GM12878 (cell line): ENCODE data around the gene NKG7. TPM values are rescaled to one million over a fixed set of nuclear protein-coding genes. Genes with fewer than 3 reads are reported as not detected.
A peak's percentile ranks its signal among the peaks of the same experiment; 100 is the strongest.

Source experiments
- ATF3 ChIP-seq: IDR thresholded peaks from 2 replicates; pipeline ENCODE4 v1.6.1; 2011; ENCODE audit warnings: low read depth, mild to moderate bottlenecking, low read length, moderate library complexity, borderline replicate concordance; ENCODE audit errors: extremely low read depth
- DPF2 ChIP-seq: fragments of 450-650 bp; IDR thresholded peaks from 2 replicates; pipeline ENCODE4 v1.6.1; 2017; ENCODE audit warnings: mild to moderate bottlenecking
- ELK1 ChIP-seq: IDR thresholded peaks from 2 replicates; pipeline ENCODE4 v1.6.1; 2012; ENCODE audit warnings: low read depth, low read length, improper control_type of control experiment
- ESRRA ChIP-seq: IDR thresholded peaks from 2 replicates; pipeline ENCODE4 v1.6.1; 2012; ENCODE audit warnings: mild to moderate bottlenecking, low read length, improper control_type of control experiment
- FOXM1 ChIP-seq: IDR thresholded peaks from 2 replicates; pipeline ENCODE4 v1.6.1; 2012; ENCODE audit warnings: low read depth, mild to moderate bottlenecking, inconsistent platforms, low read length, moderate library complexity
- HSF1 ChIP-seq: fragments of 150-350 bp; IDR thresholded peaks from 2 replicates; pipeline ENCODE4 v1.6.1; 2014; ENCODE audit warnings: mild to moderate bottlenecking, low read depth, low read length
- JUNB ChIP-seq: IDR thresholded peaks from 2 replicates; pipeline ENCODE4 v1.6.1; 2016; ENCODE audit warnings: antibody characterized with exemption, mild to moderate bottlenecking
- NBN ChIP-seq: fragments of 450-650 bp; IDR thresholded peaks from 2 replicates; pipeline ENCODE4 v1.6.1; 2016
- NFXL1 ChIP-seq: fragments of 450-650 bp; IDR thresholded peaks from 2 replicates; pipeline ENCODE4 v1.6.1; 2017; ENCODE audit warnings: antibody characterized with exemption, mild to moderate bottlenecking, borderline replicate concordance
- NKRF ChIP-seq: fragments of 450-650 bp; conservative IDR thresholded peaks from 2 replicates; pipeline ENCODE4 v1.6.1; 2017; ENCODE audit warnings: mild to moderate bottlenecking, moderate library complexity
- NR2F1 ChIP-seq: fragments of 450-650 bp; conservative IDR thresholded peaks from 2 replicates; pipeline ENCODE4 v1.6.1; 2017; ENCODE audit warnings: mild to moderate bottlenecking
- POLR2A ChIP-seq: IDR thresholded peaks from 2 replicates; pipeline ENCODE4 v1.6.1; 2011; ENCODE audit warnings: low read depth, mild to moderate bottlenecking, low read length
- RFX5 ChIP-seq: IDR thresholded peaks from 2 replicates; pipeline ENCODE4 v1.6.1; 2011; ENCODE audit warnings: low read depth, low read length, improper control_type of control experiment
- SIN3A ChIP-seq: IDR thresholded peaks from 2 replicates; pipeline ENCODE4 v1.6.1; 2012; ENCODE audit warnings: low read depth, low read length, improper control_type of control experiment
- SP1 ChIP-seq: IDR thresholded peaks from one replicate; pipeline ENCODE4 v1.6.1; 2011; ENCODE audit warnings: low read depth, low read length
- STAT3 ChIP-seq: IDR thresholded peaks from 2 replicates; pipeline ENCODE4 v1.6.1; 2011; ENCODE audit warnings: low read depth, low read length, improper control_type of control experiment
- TCF3 ChIP-seq: IDR thresholded peaks from 2 replicates; pipeline ENCODE4 v1.6.1; 2012; ENCODE audit warnings: low read depth, mild to moderate bottlenecking, low read length, borderline replicate concordance; ENCODE audit not compliant: insufficient read depth
- ZBTB33 ChIP-seq: fragments of 450-650 bp; IDR thresholded peaks from 2 replicates; pipeline ENCODE4 v1.6.1; 2017; ENCODE audit warnings: mild to moderate bottlenecking
- ZBTB4 ChIP-seq: fragments of 450-650 bp; formaldehyde crosslinking; IDR thresholded peaks from 2 replicates; pipeline ENCODE4 v1.4.0; 2022; ENCODE audit warnings: mild to moderate bottlenecking, moderate library complexity
- ZNF274 ChIP-seq: IDR thresholded peaks from one replicate; pipeline ENCODE4 v1.8.0; 2011; ENCODE audit not compliant: insufficient read length, insufficient read depth
- ZNF622 ChIP-seq: fragments of 450-650 bp; IDR thresholded peaks from 2 replicates; pipeline ENCODE4 v1.6.1; 2017; ENCODE audit warnings: mild to moderate bottlenecking, inconsistent platforms
- polyA plus RNA-seq, 11 experiments: library from polyadenylated mRNA; depleted of rRNA in 4 of 11; unstranded in 6 of 11; stranded (reverse) in 5 of 11; fragments of >200 nt; fragmentation: Nextera tagmentation in 4 of 11; fragmentation: Illumina TruSeq in 1 of 11; extraction: Ambion mirVana in 4 of 11; extraction: Trizol in 1 of 11; gene quantifications; 1 replicate in 1 of 11; 2 replicates in 10 of 11; pipeline versions ENCODE4 v1.2.1 to v1.2.3, GENCODE V29; 2011 to 2016; ENCODE audit warnings: inconsistent platforms in 2 of 11, missing spikeins in 2 of 11, low read depth in 1 of 11
- total RNA-seq, 4 experiments: library from RNA; depleted of rRNA in 3 of 4; stranded (reverse); fragments of >200 nt in 3 of 4; fragmentation: Illumina TruSeq in 1 of 4; extraction: Trizol in 1 of 4; gene quantifications; 2 replicates each; pipeline versions ENCODE4 v1.2.1 to v1.2.3, GENCODE V29; 2013 to 2021

Gene NKG7
- total and polyA plus RNA-seq, 10 of the 15 experiments (the other 5 are each of a cell fraction or from before 2014, with no cell fraction given): 10.0 to 48.7 (median 22.3) TPM

- no peak for TF ChIP-seq STAT3
- TF ChIP-seq RFX5: no peak
- TF ChIP-seq JUNB: no peak
- no peak for TF ChIP-seq ELK1
- no peak for TF ChIP-seq NFXL1
- TF ChIP-seq SP1: no peak
- 0 out of 2 replicates have a peak, but pooled peaks have one; percentile 24 for TF ChIP-seq NKRF
- TF ChIP-seq ESRRA: no peak
- TF ChIP-seq ZNF622: no peak
- TF ChIP-seq ZBTB33: no peak
- no peak for TF ChIP-seq POLR2A
- TF ChIP-seq ZNF274: no peak
- peak; percentile 80 for TF ChIP-seq NR2F1
- TF ChIP-seq SIN3A: no peak
- TF ChIP-seq ATF3: no peak
- TF ChIP-seq ZBTB4 (CRISPR knock-in tag): no peak
- TF ChIP-seq DPF2: peak; percentile 67; the same call in 1 of the 2 replicates
- no peak for TF ChIP-seq TCF3
- TF ChIP-seq FOXM1: 0 out of 2 replicates have a peak, but pooled peaks have one; percentile 40
- no peak for TF ChIP-seq HSF1
- TF ChIP-seq NBN: no peak
Observed at GRCh38 chr19:51375504-51376221, 3.2 kb upstream of the NKG7 start (continued).
